Adrenal gland (tissue), 5 donors: ENCODE results near the gene KRT6C.

Experiments used
- POLR2A ChIP-seq, 2 donors: fragments of 450-650 bp; IDR thresholded peaks; one replicate each; pipeline ENCODE4 v1.6.1; 2017; ENCODE audit warnings: antibody characterized with exemption in 2 of 2, mild to moderate bottlenecking in 2 of 2, moderate library complexity in 1 of 2
- TF ChIP-seq, protein P1 (sequence below), 6 experiments: fragments of 450-650 bp in 4 of 6; fragments of 200-600 bp in 2 of 6; sonication (generic) in 1 of 6; IDR thresholded peaks; 1 replicate in 5 of 6; 2 replicates in 1 of 6; pipeline versions ENCODE4 v1.5.1 to v1.8.0; 2016 to 2021; ENCODE audit warnings: antibody characterized with exemption in 6 of 6, mild to moderate bottlenecking in 2 of 6, moderate library complexity in 1 of 6
- donor health status: DM: no; HTN: no; CAD: no.

DNA sequence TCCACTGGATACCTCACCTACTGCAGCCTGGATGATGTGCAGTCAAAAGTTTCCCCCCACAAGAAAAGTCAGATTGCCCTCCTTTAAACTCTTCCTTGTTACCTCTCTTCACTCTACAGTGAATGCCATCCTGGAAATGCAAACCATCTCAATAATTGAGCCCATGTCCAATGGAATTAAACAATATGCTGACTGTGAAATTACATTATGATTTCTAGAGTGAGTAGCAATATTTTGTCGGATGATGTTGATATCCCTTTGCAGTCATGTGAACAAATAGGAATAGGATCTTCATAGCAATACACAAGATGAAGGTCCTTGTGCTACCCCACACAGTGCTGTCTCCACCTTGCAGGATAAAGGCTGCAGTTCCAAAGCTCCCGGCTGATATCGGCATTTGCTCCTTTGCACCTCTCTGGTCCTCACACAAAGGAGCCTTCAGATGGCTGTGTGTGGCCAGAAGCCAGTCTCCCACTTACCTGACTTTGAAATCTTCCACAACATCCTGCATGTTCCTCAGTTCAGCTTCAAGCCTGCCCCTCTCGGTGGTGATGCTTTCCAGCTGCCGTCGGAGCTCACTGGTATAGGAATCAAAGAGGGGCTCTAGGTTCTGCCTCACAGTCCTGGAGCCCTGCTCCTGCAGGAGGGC lies 40.9 kb downstream of the KRT6C start:
- TF ChIP-seq POLR2A (IDR thresholded peaks at IDR 0.05) = no peak
- TF ChIP-seq, protein P1, sequence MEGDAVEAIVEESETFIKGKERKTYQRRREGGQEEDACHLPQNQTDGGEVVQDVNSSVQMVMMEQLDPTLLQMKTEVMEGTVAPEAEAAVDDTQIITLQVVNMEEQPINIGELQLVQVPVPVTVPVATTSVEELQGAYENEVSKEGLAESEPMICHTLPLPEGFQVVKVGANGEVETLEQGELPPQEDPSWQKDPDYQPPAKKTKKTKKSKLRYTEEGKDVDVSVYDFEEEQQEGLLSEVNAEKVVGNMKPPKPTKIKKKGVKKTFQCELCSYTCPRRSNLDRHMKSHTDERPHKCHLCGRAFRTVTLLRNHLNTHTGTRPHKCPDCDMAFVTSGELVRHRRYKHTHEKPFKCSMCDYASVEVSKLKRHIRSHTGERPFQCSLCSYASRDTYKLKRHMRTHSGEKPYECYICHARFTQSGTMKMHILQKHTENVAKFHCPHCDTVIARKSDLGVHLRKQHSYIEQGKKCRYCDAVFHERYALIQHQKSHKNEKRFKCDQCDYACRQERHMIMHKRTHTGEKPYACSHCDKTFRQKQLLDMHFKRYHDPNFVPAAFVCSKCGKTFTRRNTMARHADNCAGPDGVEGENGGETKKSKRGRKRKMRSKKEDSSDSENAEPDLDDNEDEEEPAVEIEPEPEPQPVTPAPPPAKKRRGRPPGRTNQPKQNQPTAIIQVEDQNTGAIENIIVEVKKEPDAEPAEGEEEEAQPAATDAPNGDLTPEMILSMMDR (IDR thresholded peaks at IDR 0.05) = no peak
